Activated B cell treated with CpG ODN at 0.5 μM for 24 hours (primary cell): ENCODE data around the gene SLAIN1. TPM values are rescaled to one million over a fixed set of nuclear protein-coding genes. Genes with fewer than 3 reads are reported as not detected.

ENCODE experiments used
- ATAC-seq: fragments of 200-7000 bp; cut with Tn5 transposase; one replicate; pipeline ENCODE4 v1.10.0; 2021; ENCODE audit warnings: low read depth, mild to moderate bottlenecking, moderate library complexity
- CTCF ChIA-PET: fragments of 350-600 bp; sonication (Branson Sonifier 250); formaldehyde crosslinking; loops from one replicate; lab custom pipeline; 2021; ENCODE audit warnings: antibody characterized with exemption; lab: Charles Lee
- POLR2A ChIA-PET: fragments of 350-600 bp; sonication (Branson Sonifier 250); formaldehyde crosslinking; loops from one replicate; lab custom pipeline; 2021; ENCODE audit warnings: antibody characterized with exemption; lab: Charles Lee
- DNase-seq: peaks from one replicate; pipeline ENCODE4 v3.0.0; 2022
- H3K27ac Mint-ChIP-seq: one replicate; pipeline ENCODE4 v1.8.0; 2020; ENCODE audit warnings: mixed read lengths
- H3K27me3 Mint-ChIP-seq: one replicate; pipeline ENCODE4 v1.8.0; 2021; ENCODE audit warnings: mixed read lengths
- H3K36me3 Mint-ChIP-seq: one replicate; pipeline ENCODE4 v1.8.0; 2021; ENCODE audit warnings: low read depth, mixed read lengths
- H3K4me1 Mint-ChIP-seq: one replicate; pipeline ENCODE4 v1.8.0; 2021; ENCODE audit warnings: mixed read lengths
- H3K4me3 Mint-ChIP-seq: one replicate; pipeline ENCODE4 v1.8.0; 2020; ENCODE audit warnings: mild to moderate bottlenecking, mixed read lengths
- H3K9me3 Mint-ChIP-seq: one replicate; pipeline ENCODE4 v1.8.0; 2020; ENCODE audit warnings: mixed read lengths
- CTCF ChIP-seq: fragments of 200-600 bp; IDR thresholded peaks from one replicate; pipeline ENCODE4 v1.8.0; 2022; ENCODE audit warnings: antibody characterized with exemption, mild to moderate bottlenecking
- intact Hi-C: fragments of 100-400 bp; cut with micrococcal nuclease; formaldehyde crosslinking; loops from one replicate; pipeline ENCODE4 v1.15.1; 2024
- total RNA-seq: library from RNA; stranded (reverse); gene quantifications from 2 replicates; pipeline ENCODE4 v1.2.3, GENCODE V29; 2022

SLAIN1 gene
- total RNA-seq, 1 donor from 2014 or later, result 16.2 TPM

GRCh38 chr13:77740097-77740735 is 42.7 kb downstream of the SLAIN1 start:
- no peak for DNase-seq
- no peak overlapping the region for H3K4me3 Mint-ChIP-seq
- intact Hi-C loops, result no loop called here
- peaks cover 24% of the 10 kb centered on the region for H3K36me3 Mint-ChIP-seq
- no peak overlapping the region for H3K27ac Mint-ChIP-seq
- no peaks in the 10 kb centered on the region for H3K27me3 Mint-ChIP-seq
- no peaks in the 10 kb centered on the region for H3K9me3 Mint-ChIP-seq
- POLR2A ChIA-PET, result no interaction called here
- no peak for ATAC-seq
- no peak for TF ChIP-seq CTCF
- CTCF ChIA-PET, result no interaction called here
- no peaks in the 10 kb centered on the region for H3K4me1 Mint-ChIP-seq

- DNase-seq (no peak), ATAC-seq (no peak)
- CTCF ChIA-PET, result interaction anchor here (0.7 kb wide), 1 partner anchor 148 kb away, joined by 3 read pairs; no protein-coding TSS in a partner anchor
- TF ChIP-seq CTCF, result no peak
- Mint-ChIP-seq H3K36me3 (peaks cover 24% of the 10 kb centered on the region), H3K27me3 (no peaks in the 10 kb centered on the region), H3K27ac (no peak overlapping the region), H3K9me3 (no peaks in the 10 kb centered on the region), H3K4me1 (no peaks in the 10 kb centered on the region), H3K4me3 (no peak overlapping the region)
- POLR2A ChIA-PET, result no interaction called here
- intact Hi-C loops, result no loop called here
Measured at GRCh38 chr13:77740931-77741596, 43.6 kb downstream of the SLAIN1 start.

GRCh38 chr13:77741597-77741972 is 44.1 kb downstream of the SLAIN1 start:
- DNase-seq (no peak), ATAC-seq (no peak)
- POLR2A ChIA-PET, result no interaction called here
- Mint-ChIP-seq H3K36me3 (peaks cover 26% of the 10 kb centered on the region), H3K27ac (no peak overlapping the region), H3K27me3 (no peaks in the 10 kb centered on the region), H3K4me1 (no peaks in the 10 kb centered on the region), H3K4me3 (no peak overlapping the region), H3K9me3 (no peaks in the 10 kb centered on the region)
- no peak for TF ChIP-seq CTCF
- intact Hi-C loops, result no loop called here
- CTCF ChIA-PET, result interaction anchor here (0.7 kb wide), 1 partner anchor 149 kb away, joined by 3 read pairs; no protein-coding TSS in a partner anchor

- H3K27ac Mint-ChIP-seq, result no peak overlapping the region
- no peak for TF ChIP-seq CTCF
Measured at GRCh38 chr13:77742801-77743200, 45.3 kb downstream of the SLAIN1 start.

GRCh38 chr13:77745784-77746183 is 48.3 kb downstream of the SLAIN1 start:
- Mint-ChIP-seq H3K4me1 (no peaks in the 10 kb centered on the region), H3K27me3 (no peaks in the 10 kb centered on the region), H3K27ac (no peak overlapping the region), H3K4me3 (no peak overlapping the region), H3K9me3 (no peaks in the 10 kb centered on the region), H3K36me3 (peaks cover 32% of the 10 kb centered on the region)
- POLR2A ChIA-PET, result no interaction called here
- CTCF ChIA-PET, result no interaction called here
- ATAC-seq (no peak), DNase-seq (no peak)
- intact Hi-C loops, result no loop called here
- TF ChIP-seq CTCF, result no peak

More at GRCh38 chr13:77742801-77743200, 45.3 kb downstream of the SLAIN1 start:
- intact Hi-C loops, result no loop called here
- H3K4me1 Mint-ChIP-seq, result no peaks in the 10 kb centered on the region
- H3K9me3 Mint-ChIP-seq, result no peaks in the 10 kb centered on the region
- no peak overlapping the region for H3K4me3 Mint-ChIP-seq
- H3K36me3 Mint-ChIP-seq, result peaks cover 34% of the 10 kb centered on the region
- no peaks in the 10 kb centered on the region for H3K27me3 Mint-ChIP-seq
- no peak for DNase-seq
- ChIA-PET CTCF (no interaction called here), POLR2A (no interaction called here)
- ATAC-seq, result no peak
